Measurements from ENCODE around the gene LMOD3.
A peak's percentile ranks its signal among the peaks of the same experiment; 100 is the strongest.

Gene LMOD3

GRCh38 chr3:69121950-69122349 lies 445 bp downstream of the LMOD3 start:
- DNase-seq (ENCODE audit: low read depth in 2 of 2) = no peak

- no peak for DNase-seq (ENCODE audit: low read depth in 2 of 2)
Measured at GRCh38 chr3:69121513-69121912, 882 bp downstream of the LMOD3 start.

GRCh38 chr3:69120879-69121464 lies 1.4 kb downstream of the LMOD3 start:
- peak; percentile 64 to 67 for DNase-seq (ENCODE audit: low read depth in 2 of 2)

GRCh38 chr3:69119681-69120080 lies 2.7 kb downstream of the LMOD3 start:
- DNase-seq (ENCODE audit: low read depth in 2 of 2) = no peak

GRCh38 chr3:69119138-69119537 lies 3.3 kb downstream of the LMOD3 start:
- no peak for DNase-seq (ENCODE audit: low read depth in 2 of 2)

- DNase-seq (ENCODE audit: low read depth in 2 of 2) = no peak
Measured at GRCh38 chr3:69118555-69118954, 3.8 kb downstream of the LMOD3 start.

GRCh38 chr3:69116897-69117296 lies 5.5 kb downstream of the LMOD3 start:
- DNase-seq (ENCODE audit: low read depth in 2 of 2) = no peak

- no peak for DNase-seq (ENCODE audit: low read depth in 2 of 2)
Measured at GRCh38 chr3:69116162-69116561, 6.2 kb downstream of the LMOD3 start.

GRCh38 chr3:69115731-69116130 lies 6.7 kb downstream of the LMOD3 start:
- no peak for DNase-seq (ENCODE audit: low read depth in 2 of 2)

GRCh38 chr3:69113536-69113935 lies 8.9 kb downstream of the LMOD3 start:
- DNase-seq (ENCODE audit: low read depth in 2 of 2) = no peak

GRCh38 chr3:69110941-69111546 lies 11.4 kb downstream of the LMOD3 start:
- DNase-seq (ENCODE audit: low read depth in 2 of 2) = no peak

- no peak for DNase-seq (ENCODE audit: low read depth in 2 of 2)
Measured at GRCh38 chr3:69108811-69109210, 13.6 kb downstream of the LMOD3 start.

- no peak for DNase-seq (ENCODE audit: low read depth in 2 of 2)
Measured at GRCh38 chr3:69107841-69108240, 14.6 kb downstream of the LMOD3 start.

- DNase-seq (ENCODE audit: low read depth in 2 of 2) = no peak
Measured at GRCh38 chr3:69105320-69105719, 17.1 kb downstream of the LMOD3 start.

GRCh38 chr3:69104586-69104985 lies 17.8 kb downstream of the LMOD3 start:
- DNase-seq (ENCODE audit: low read depth in 2 of 2) = no peak

GRCh38 chr3:69103123-69103522 lies 19.3 kb downstream of the LMOD3 start:
- DNase-seq (ENCODE audit: low read depth in 2 of 2) = no peak

GRCh38 chr3:69102384-69102783 lies 20.0 kb downstream of the LMOD3 start:
- DNase-seq (ENCODE audit: low read depth in 2 of 2) = no peak

- DNase-seq (ENCODE audit: low read depth in 2 of 2) = no peak
Measured at GRCh38 chr3:69099576-69099975, 22.8 kb downstream of the LMOD3 start.

GRCh38 chr3:69097407-69098086 lies 24.8 kb downstream of the LMOD3 start:
- DNase-seq (ENCODE audit: low read depth in 2 of 2) = no peak

GRCh38 chr3:69096299-69096698 lies 26.1 kb downstream of the LMOD3 start:
- no peak for DNase-seq (ENCODE audit: low read depth in 2 of 2)

GRCh38 chr3:69095636-69096035 lies 26.8 kb downstream of the LMOD3 start:
- DNase-seq (ENCODE audit: low read depth in 2 of 2) = no peak

- no peak for DNase-seq (ENCODE audit: low read depth in 2 of 2)
Measured at GRCh38 chr3:69094467-69095205, 27.8 kb downstream of the LMOD3 start.

All from stimulated activated CD8-positive, alpha-beta memory T cell treated with anti-CD3 and anti-CD28 coated beads, Interleukin-2, amount 100 ng/mL, for 1 hour (primary cell).